Type B pancreatic cell (in vitro differentiated cells): ENCODE measurements around the gene SCD. TPM values are rescaled to one million over a fixed set of nuclear protein-coding genes. Genes with fewer than 3 reads are reported as not detected.

Source experiments
- DNase-seq: peaks from one replicate; pipeline ENCODE4 v3.0.0; 2021; ENCODE audit warnings: mixed read lengths; ENCODE audit not compliant: unreplicated experiment; ENCODE audit errors: extremely low spot score
- H3K27ac Mint-ChIP-seq: 2 replicates; pipeline ENCODE4 v1.8.0; 2021; ENCODE audit warnings: mild to moderate bottlenecking, mixed read lengths
- H3K27me3 Mint-ChIP-seq: 2 replicates; pipeline ENCODE4 v1.8.0; 2021; ENCODE audit warnings: mixed read lengths
- H3K36me3 Mint-ChIP-seq: 2 replicates; pipeline ENCODE4 v1.8.0; 2021; ENCODE audit warnings: mixed read lengths
- H3K4me1 Mint-ChIP-seq: one replicate; pipeline ENCODE4 v1.8.0; 2021; ENCODE audit warnings: mixed read lengths; ENCODE audit not compliant: unreplicated experiment
- H3K4me3 Mint-ChIP-seq: 2 replicates; pipeline ENCODE4 v1.8.0; 2021; ENCODE audit warnings: mild to moderate bottlenecking, mixed read lengths
- H3K9me3 Mint-ChIP-seq: 2 replicates; pipeline ENCODE4 v1.8.0; 2021; ENCODE audit warnings: mixed read lengths
- total RNA-seq: library from RNA; stranded (reverse); gene quantifications from 2 replicates; pipeline ENCODE4 v1.2.1, GENCODE V29; 2021; ENCODE audit warnings: low replicate concordance
- TF ChIP-seq, protein P1 (sequence below): fragments of 200-600 bp; sonication (generic); conservative IDR thresholded peaks from 2 replicates; pipeline ENCODE4 v1.5.0; 2021; ENCODE audit warnings: antibody characterized with exemption, mild to moderate bottlenecking

Gene SCD
- total RNA-seq, 1 donor from 2014 or later = 255 TPM

DNA sequence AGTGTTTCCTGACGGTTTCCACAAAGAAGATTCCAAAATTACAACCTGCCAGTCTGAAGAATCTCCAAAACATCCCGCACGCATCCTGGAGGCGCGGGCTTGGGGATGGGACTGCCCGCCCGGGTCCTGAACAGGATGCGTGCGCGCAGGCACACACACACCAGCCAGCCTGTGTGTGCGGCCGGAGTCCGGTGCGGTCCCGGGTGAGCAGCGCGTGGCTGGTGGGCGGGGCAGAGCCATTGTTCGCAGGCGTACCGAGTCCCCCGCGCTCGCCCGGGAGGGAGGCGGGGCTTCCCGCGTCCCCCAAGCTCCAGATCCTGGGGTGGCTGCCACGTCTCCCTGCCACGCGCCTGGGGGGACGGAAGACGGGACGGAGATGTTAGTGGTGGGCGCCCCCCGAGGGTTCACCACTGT lies 675 bp upstream of the SCD start:
- no peaks in the 10 kb centered on the region for H3K27me3 Mint-ChIP-seq
- peak overlapping the region; percentile 97 for H3K4me3 Mint-ChIP-seq
- peaks cover 26% of the 10 kb centered on the region for H3K36me3 Mint-ChIP-seq
- H3K4me1 Mint-ChIP-seq = peaks cover 56% of the 10 kb centered on the region
- TF ChIP-seq, protein P1, sequence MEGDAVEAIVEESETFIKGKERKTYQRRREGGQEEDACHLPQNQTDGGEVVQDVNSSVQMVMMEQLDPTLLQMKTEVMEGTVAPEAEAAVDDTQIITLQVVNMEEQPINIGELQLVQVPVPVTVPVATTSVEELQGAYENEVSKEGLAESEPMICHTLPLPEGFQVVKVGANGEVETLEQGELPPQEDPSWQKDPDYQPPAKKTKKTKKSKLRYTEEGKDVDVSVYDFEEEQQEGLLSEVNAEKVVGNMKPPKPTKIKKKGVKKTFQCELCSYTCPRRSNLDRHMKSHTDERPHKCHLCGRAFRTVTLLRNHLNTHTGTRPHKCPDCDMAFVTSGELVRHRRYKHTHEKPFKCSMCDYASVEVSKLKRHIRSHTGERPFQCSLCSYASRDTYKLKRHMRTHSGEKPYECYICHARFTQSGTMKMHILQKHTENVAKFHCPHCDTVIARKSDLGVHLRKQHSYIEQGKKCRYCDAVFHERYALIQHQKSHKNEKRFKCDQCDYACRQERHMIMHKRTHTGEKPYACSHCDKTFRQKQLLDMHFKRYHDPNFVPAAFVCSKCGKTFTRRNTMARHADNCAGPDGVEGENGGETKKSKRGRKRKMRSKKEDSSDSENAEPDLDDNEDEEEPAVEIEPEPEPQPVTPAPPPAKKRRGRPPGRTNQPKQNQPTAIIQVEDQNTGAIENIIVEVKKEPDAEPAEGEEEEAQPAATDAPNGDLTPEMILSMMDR = no peak
- peak overlapping the region; percentile 90 for H3K27ac Mint-ChIP-seq
- no peaks in the 10 kb centered on the region for H3K9me3 Mint-ChIP-seq
- peak; percentile 85 for DNase-seq

DNA sequence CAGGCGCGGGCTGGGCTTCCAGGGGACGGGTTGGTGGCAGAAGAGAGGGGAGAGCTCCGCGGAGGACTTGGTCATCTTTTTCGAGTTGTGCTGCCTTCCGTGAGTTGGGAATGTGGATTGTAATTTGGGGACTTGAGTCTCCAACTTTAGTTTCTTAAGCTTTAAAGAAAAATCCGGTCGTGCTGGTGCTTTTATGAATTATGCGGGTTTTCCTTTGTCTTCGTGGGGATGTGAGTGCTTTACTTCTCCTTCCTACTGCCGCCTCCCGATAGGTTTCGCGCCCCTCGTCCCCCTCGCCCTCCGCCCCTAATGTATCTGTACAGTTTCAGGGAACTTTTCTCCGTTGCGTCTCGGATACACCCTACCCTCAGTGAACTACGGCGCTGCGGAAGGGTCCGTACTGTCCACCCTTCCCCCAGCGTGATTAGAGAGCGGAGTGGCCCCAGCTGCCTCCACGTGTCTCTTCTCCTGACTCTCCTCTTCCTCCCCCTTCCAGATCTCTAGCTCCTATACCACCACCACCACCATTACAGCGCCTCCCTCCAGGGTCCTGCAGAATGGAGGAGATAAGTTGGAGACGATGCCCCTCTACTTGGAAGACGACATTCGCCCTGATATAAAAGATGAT lies 649 bp downstream of the SCD start:
- Mint-ChIP-seq H3K36me3 (peaks cover 37% of the 10 kb centered on the region), H3K9me3 (no peaks in the 10 kb centered on the region), H3K27me3 (no peaks in the 10 kb centered on the region), H3K4me1 (peaks cover 51% of the 10 kb centered on the region), H3K4me3 (peak overlapping the region; percentile 97), H3K27ac (peak overlapping the region; percentile 73)
- TF ChIP-seq, protein P1 = no peak
- no peak for DNase-seq

DNA sequence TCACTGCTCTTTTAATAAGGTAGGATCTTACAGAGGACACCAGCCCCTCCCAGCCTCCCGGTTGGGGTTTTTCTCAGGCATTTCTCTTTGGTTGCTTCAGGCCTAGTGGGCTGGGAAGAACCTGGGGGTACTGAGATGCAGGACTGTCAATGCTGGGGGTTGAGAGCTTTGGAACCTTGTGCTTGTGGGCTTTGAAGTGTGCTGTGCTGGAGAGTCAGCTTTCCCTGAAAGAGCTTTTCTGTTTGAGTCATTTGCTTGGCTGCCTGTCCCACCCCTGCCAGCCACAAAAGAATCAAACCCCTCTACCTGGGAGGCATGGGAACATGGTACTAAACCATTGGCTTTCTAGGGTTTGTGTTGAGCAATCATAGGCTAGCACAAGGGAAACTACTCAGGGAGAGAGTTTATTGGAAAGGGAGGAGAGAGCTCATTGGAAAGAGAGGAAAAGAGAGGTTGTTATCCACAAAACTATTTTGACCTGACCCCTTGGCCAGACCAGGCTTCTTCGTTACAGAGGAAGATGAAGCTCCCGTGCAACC lies 1.4 kb downstream of the SCD start:
- H3K27ac Mint-ChIP-seq = peak overlapping the region; percentile 78

DNA sequence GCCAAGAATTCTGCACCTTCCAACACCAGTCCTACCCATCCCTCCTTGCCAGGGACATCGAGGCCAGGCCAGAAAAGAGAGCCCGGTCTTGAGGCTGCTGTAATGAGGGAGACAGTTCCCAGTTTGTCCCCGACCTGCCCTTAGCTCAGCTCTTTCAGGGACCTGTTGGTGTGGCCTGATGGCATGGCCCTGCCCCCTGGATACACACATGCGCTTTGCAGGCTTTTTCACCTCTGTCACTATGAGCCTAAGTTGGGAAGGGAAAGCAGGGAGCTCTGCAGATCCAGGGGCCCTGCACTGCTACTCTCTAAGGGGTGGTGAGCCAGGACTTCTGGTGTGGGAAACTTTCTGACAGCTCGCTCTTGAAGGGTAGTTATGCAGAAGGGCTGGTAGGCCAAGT lies 2.1 kb downstream of the SCD start:
- Mint-ChIP-seq H3K9me3 (no peaks in the 10 kb centered on the region), H3K27ac (peak overlapping the region; percentile 78), H3K36me3 (peaks cover 44% of the 10 kb centered on the region), H3K27me3 (no peaks in the 10 kb centered on the region), H3K4me1 (peaks cover 47% of the 10 kb centered on the region), H3K4me3 (peak overlapping the region; percentile 97)
- TF ChIP-seq, protein P1 = no peak
- DNase-seq = no peak

More for the DNA sequence above, 1.4 kb downstream of the SCD start:
- Mint-ChIP-seq H3K27me3 (no peaks in the 10 kb centered on the region), H3K4me3 (peak overlapping the region; percentile 97), H3K36me3 (peaks cover 38% of the 10 kb centered on the region), H3K4me1 (peaks cover 48% of the 10 kb centered on the region), H3K9me3 (no peaks in the 10 kb centered on the region)
- DNase-seq = no peak
- TF ChIP-seq, protein P1 = no peak

DNA sequence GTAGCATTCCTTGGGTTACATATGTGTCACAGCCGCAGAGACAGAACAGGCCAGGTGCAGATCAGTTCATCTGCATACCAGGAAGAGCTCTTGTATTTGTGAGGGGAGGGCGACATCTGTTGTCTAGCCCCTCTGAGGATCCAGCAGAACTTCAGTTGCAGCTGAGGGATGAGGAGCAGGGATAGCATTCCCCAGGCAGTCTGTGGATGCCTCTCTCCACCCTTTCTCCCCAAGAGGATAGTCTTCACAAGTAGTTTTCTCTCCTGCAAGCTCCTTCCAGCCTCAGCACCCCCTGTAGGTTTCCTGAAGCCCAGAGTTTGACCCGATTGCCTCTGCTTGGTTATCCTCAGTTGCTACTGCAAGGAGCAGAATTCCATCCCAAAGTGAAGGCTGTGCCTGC lies 2.6 kb downstream of the SCD start:
- H3K9me3 Mint-ChIP-seq = no peaks in the 10 kb centered on the region
- no peaks in the 10 kb centered on the region for H3K27me3 Mint-ChIP-seq
- H3K27ac Mint-ChIP-seq = peak overlapping the region; percentile 78
- TF ChIP-seq, protein P1 = no peak
- peaks cover 50% of the 10 kb centered on the region for H3K36me3 Mint-ChIP-seq
- no peak for DNase-seq
- peaks cover 47% of the 10 kb centered on the region for H3K4me1 Mint-ChIP-seq
- H3K4me3 Mint-ChIP-seq = peak overlapping the region; percentile 97
